ENCODE measurements around the gene FASTKD2.

DNA sequence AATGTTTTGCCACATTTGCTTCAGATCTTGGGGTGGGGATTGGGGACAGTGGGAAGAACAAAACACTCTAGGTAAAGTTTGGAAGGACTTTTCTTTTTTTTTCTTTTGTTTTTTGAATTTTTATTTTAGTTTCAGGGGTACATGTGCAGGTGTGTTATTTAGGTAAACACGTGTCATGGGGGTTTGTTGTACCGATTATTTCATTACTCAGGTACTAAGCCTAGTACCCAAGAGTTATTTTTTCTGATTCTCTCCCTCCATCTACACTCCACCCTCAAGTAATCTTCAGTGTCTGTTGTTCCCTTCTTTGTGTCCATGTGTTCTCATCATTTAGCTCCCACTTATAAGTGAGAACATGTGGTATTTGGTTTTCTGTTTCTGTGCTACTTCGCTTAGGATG, 73.3 kb downstream of the FASTKD2 start:
- TF ChIP-seq POLR2AphosphoS5 (IDR thresholded peaks at IDR 0.05; ENCODE audit: insufficient read depth, low read depth, low read length) (no peak), POLR2A (IDR thresholded peaks at IDR 0.05; ENCODE audit: low read depth, low read length) (no peak), EZH2 (IDR thresholded peaks at IDR 0.05; ENCODE audit: borderline replicate concordance, low read depth, low read length, severe bottlenecking) (no peak), MYC (IDR thresholded peaks at IDR 0.05; ENCODE audit: low read depth, low read length) (no peak), JUN (IDR thresholded peaks at IDR 0.05; ENCODE audit: borderline replicate concordance, insufficient read depth, insufficient read length, low read depth) (no peak), GATA2 (IDR thresholded peaks at IDR 0.05; ENCODE audit: insufficient read depth, insufficient read length, low read depth, low read length) (no peak), FOS (IDR thresholded peaks at IDR 0.05; ENCODE audit: borderline replicate concordance, insufficient read depth, low read length) (no peak)
- TF ChIP-seq, protein P1, sequence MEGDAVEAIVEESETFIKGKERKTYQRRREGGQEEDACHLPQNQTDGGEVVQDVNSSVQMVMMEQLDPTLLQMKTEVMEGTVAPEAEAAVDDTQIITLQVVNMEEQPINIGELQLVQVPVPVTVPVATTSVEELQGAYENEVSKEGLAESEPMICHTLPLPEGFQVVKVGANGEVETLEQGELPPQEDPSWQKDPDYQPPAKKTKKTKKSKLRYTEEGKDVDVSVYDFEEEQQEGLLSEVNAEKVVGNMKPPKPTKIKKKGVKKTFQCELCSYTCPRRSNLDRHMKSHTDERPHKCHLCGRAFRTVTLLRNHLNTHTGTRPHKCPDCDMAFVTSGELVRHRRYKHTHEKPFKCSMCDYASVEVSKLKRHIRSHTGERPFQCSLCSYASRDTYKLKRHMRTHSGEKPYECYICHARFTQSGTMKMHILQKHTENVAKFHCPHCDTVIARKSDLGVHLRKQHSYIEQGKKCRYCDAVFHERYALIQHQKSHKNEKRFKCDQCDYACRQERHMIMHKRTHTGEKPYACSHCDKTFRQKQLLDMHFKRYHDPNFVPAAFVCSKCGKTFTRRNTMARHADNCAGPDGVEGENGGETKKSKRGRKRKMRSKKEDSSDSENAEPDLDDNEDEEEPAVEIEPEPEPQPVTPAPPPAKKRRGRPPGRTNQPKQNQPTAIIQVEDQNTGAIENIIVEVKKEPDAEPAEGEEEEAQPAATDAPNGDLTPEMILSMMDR (IDR thresholded peaks at IDR 0.05; ENCODE audit: extremely low read depth in 1 of 2, insufficient read depth in 1 of 2, low read depth in 1 of 2, low read length in 2 of 2), result no peak
- TF ChIP-seq, protein P2, sequence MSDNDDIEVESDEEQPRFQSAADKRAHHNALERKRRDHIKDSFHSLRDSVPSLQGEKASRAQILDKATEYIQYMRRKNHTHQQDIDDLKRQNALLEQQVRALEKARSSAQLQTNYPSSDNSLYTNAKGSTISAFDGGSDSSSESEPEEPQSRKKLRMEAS (IDR thresholded peaks at IDR 0.05; ENCODE audit: insufficient read depth, insufficient read length), result no peak

Data from endothelial cell of umbilical vein (primary cell).